DND-41 (cell line): Measurements from ENCODE around the gene COA5.

ENCODE experiments used
- EZH2 ChIP-seq: IDR thresholded peaks from 3 replicates; pipeline ENCODE4 v1.6.1; 2012; ENCODE audit warnings: borderline replicate concordance, low read depth, mild to moderate bottlenecking, moderate library complexity, low read length, inconsistent platforms; ENCODE audit not compliant: severe bottlenecking
- TF ChIP-seq, protein P1 (sequence below): IDR thresholded peaks from 2 replicates; pipeline ENCODE4 v1.5.1; 2012; ENCODE audit warnings: borderline replicate concordance, low read length, moderate library complexity, mild to moderate bottlenecking; ENCODE audit not compliant: poor library complexity, severe bottlenecking; ENCODE audit errors: extremely low read depth

DNA sequence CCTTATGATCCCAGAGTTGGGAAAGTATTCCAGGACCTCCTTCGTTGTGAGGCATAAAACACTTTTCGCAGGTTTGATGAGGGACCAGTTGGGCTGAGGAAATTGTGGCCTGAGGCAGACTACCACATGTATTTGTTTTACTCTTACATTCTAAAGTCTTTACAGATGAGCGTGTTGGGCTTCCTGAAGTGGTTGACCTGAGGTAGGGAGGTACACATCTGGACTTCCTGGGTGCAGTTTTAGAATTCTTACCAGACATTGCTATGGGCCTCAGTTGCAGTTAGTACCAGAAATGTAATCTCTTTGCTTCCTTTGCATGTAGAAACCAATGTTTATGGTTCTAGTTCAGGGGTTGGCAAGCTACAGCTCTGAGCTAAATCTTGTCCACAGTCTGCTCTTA lies 48.7 kb downstream of the COA5 start:
- TF ChIP-seq, protein P1, sequence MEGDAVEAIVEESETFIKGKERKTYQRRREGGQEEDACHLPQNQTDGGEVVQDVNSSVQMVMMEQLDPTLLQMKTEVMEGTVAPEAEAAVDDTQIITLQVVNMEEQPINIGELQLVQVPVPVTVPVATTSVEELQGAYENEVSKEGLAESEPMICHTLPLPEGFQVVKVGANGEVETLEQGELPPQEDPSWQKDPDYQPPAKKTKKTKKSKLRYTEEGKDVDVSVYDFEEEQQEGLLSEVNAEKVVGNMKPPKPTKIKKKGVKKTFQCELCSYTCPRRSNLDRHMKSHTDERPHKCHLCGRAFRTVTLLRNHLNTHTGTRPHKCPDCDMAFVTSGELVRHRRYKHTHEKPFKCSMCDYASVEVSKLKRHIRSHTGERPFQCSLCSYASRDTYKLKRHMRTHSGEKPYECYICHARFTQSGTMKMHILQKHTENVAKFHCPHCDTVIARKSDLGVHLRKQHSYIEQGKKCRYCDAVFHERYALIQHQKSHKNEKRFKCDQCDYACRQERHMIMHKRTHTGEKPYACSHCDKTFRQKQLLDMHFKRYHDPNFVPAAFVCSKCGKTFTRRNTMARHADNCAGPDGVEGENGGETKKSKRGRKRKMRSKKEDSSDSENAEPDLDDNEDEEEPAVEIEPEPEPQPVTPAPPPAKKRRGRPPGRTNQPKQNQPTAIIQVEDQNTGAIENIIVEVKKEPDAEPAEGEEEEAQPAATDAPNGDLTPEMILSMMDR, result no peak
- TF ChIP-seq EZH2, result no peak
